Measurements from ENCODE around the gene PI16.

GRCh38 chr6:36970892-36971842, 16.6 kb downstream of the PI16 start:
- no peak for TF ChIP-seq POLR2AphosphoS5 (IDR thresholded peaks at IDR 0.05; ENCODE audit: low read depth, low read length)
- no peak for TF ChIP-seq POLR2A (IDR thresholded peaks at IDR 0.05; ENCODE audit: low read depth, low read length)

All from GM12892 (cell line).